ENCODE results near the gene NEURL1B. TPM values are rescaled to one million over a fixed set of nuclear protein-coding genes. Genes with fewer than 3 reads are reported as not detected.

Gene NEURL1B
- total and polyA plus RNA-seq, 2 donors (not counting 1 experiment from before 2014, with no cell fraction given) = 0.06 to 0.17 TPM

- no peak for ATAC-seq (ENCODE audit: low read depth)
- Mint-ChIP-seq H3K4me3 (no peak overlapping the region), H3K27me3 (peaks cover 27% of the 10 kb centered on the region), H3K27ac (no peak overlapping the region), H3K4me1 (no peaks in the 10 kb centered on the region), H3K9me3 (ENCODE audit: insufficient read depth) (no peaks in the 10 kb centered on the region)
- Histone ChIP-seq H3K9me3 (ENCODE audit: control extremely low read depth in 1 of 3, control insufficient read depth in 2 of 3, insufficient read depth in 1 of 3, low read length in 2 of 3) (peaks cover 0 to 4% (median 0%) of the 10 kb centered on the region in 3 donors), H3K9ac (ENCODE audit: low read length) (no peak overlapping the region), H3K79me2 (ENCODE audit: control insufficient read depth, insufficient read depth, low read length) (no peaks in the 10 kb centered on the region), H3K36me3 (replicated peaks in 1 of 2; ENCODE audit: control extremely low read depth in 1 of 2, control insufficient read depth in 1 of 2, extremely low read depth in 1 of 2, insufficient read depth in 2 of 2, low read length in 1 of 2) (no peaks in the 10 kb centered on the region), H3K4me2 (replicated peaks; ENCODE audit: low read depth, low read length, poor library complexity, severe bottlenecking) (no peak overlapping the region), H3K27me3 (replicated peaks in 1 of 4; ENCODE audit: control extremely low read depth in 1 of 4, control insufficient read depth in 3 of 4, insufficient read depth in 4 of 4, low read length in 3 of 4) (no peaks in the 10 kb centered on the region), H3K27ac (ENCODE audit: low read length in 2 of 2) (no peak overlapping the region), H3K4me3 (ENCODE audit: control extremely low read depth in 1 of 5, extremely low read depth in 1 of 5, insufficient read depth in 1 of 5, low read depth in 2 of 5, low read length in 4 of 5) (no peak overlapping the region), H3K4me1 (ENCODE audit: control insufficient read depth in 2 of 2, insufficient read depth in 2 of 2, low read length in 2 of 2) (no peaks in the 10 kb centered on the region), H2AFZ (ENCODE audit: insufficient read depth, low read depth, low read length, poor library complexity, severe bottlenecking) (no peak overlapping the region), H4K20me1 (ENCODE audit: control insufficient read depth, insufficient read depth, low read length, poor library complexity, severe bottlenecking) (no peaks in the 10 kb centered on the region)
- ChIA-PET CTCF (no interaction called here), POLR2A (no interaction called here)
- intact Hi-C loops (cut with micrococcal nuclease) = no loop called here
- TF ChIP-seq CTCF (IDR thresholded peaks at IDR 0.05) (no peak), EZH2 (IDR thresholded peaks at IDR 0.05; ENCODE audit: borderline replicate concordance, insufficient read depth, low read depth, low read length, poor library complexity, severe bottlenecking) (no peak)
- no peak for DNase-seq
- 93% methylated on average over 6 of the region's 11 CpGs for WGBS (ENCODE audit: insufficient coverage)
Measured at GRCh38 chr5:172668594-172669071, 27.6 kb downstream of the NEURL1B start.

- Histone ChIP-seq H3K27ac (ENCODE audit: low read length in 2 of 2) (no peak overlapping the region), H3K4me3 (ENCODE audit: control extremely low read depth in 1 of 5, extremely low read depth in 1 of 5, insufficient read depth in 1 of 5, low read depth in 2 of 5, low read length in 4 of 5) (no peak overlapping the region), H3K27me3 (replicated peaks in 1 of 4; ENCODE audit: control extremely low read depth in 1 of 4, control insufficient read depth in 3 of 4, insufficient read depth in 4 of 4, low read length in 3 of 4) (no peaks in the 10 kb centered on the region), H3K9me3 (ENCODE audit: control extremely low read depth in 1 of 3, control insufficient read depth in 2 of 3, insufficient read depth in 1 of 3, low read length in 2 of 3) (peaks cover 0 to 4% (median 0%) of the 10 kb centered on the region in 3 donors), H3K4me2 (replicated peaks; ENCODE audit: low read depth, low read length, poor library complexity, severe bottlenecking) (no peak overlapping the region), H3K9ac (ENCODE audit: low read length) (no peak overlapping the region), H4K20me1 (ENCODE audit: control insufficient read depth, insufficient read depth, low read length, poor library complexity, severe bottlenecking) (no peaks in the 10 kb centered on the region), H3K36me3 (replicated peaks in 1 of 2; ENCODE audit: control extremely low read depth in 1 of 2, control insufficient read depth in 1 of 2, extremely low read depth in 1 of 2, insufficient read depth in 2 of 2, low read length in 1 of 2) (no peaks in the 10 kb centered on the region), H3K4me1 (ENCODE audit: control insufficient read depth in 2 of 2, insufficient read depth in 2 of 2, low read length in 2 of 2) (no peaks in the 10 kb centered on the region), H2AFZ (ENCODE audit: insufficient read depth, low read depth, low read length, poor library complexity, severe bottlenecking) (no peak overlapping the region), H3K79me2 (ENCODE audit: control insufficient read depth, insufficient read depth, low read length) (no peaks in the 10 kb centered on the region)
- no peak overlapping the region for H3K4me3 Mint-ChIP-seq
- ATAC-seq (ENCODE audit: low read depth) (no peak), DNase-seq (no peak)
- intact Hi-C loops (cut with micrococcal nuclease) = no loop called here
- WGBS (ENCODE audit: insufficient coverage) = 89% methylated on average over 39 of the region's 45 CpGs
- H3K27me3 Mint-ChIP-seq = peaks cover 20% of the 10 kb centered on the region
- ChIA-PET POLR2A (no interaction called here), CTCF (no interaction called here)
- H3K27ac Mint-ChIP-seq = no peak overlapping the region
- TF ChIP-seq CTCF (IDR thresholded peaks at IDR 0.05) (no peak), EZH2 (IDR thresholded peaks at IDR 0.05; ENCODE audit: borderline replicate concordance, insufficient read depth, low read depth, low read length, poor library complexity, severe bottlenecking) (no peak)
- no peaks in the 10 kb centered on the region for H3K9me3 Mint-ChIP-seq (ENCODE audit: insufficient read depth)
- H3K4me1 Mint-ChIP-seq = no peaks in the 10 kb centered on the region
Measured at GRCh38 chr5:172669386-172670004, 28.4 kb downstream of the NEURL1B start.

Measured in B cell (primary cell).